CD4-positive, alpha-beta memory T cell (primary cell): ENCODE results near the gene HVCN1. TPM values are rescaled to one million over a fixed set of nuclear protein-coding genes. Genes with fewer than 3 reads are reported as not detected.
A peak's percentile ranks its signal among the peaks of the same experiment; 100 is the strongest.

Source experiments
- CTCF ChIA-PET: fragments of 350-600 bp; sonication (Branson Sonifier 250); formaldehyde crosslinking; loops from one replicate; lab custom pipeline; 2021; ENCODE audit warnings: inconsistent platforms; ENCODE audit not compliant: partially characterized antibody; lab: Charles Lee
- POLR2A ChIA-PET: fragments of 350-600 bp; sonication (Branson Sonifier 250); formaldehyde crosslinking; loops from one replicate; lab custom pipeline; 2021; ENCODE audit not compliant: partially characterized antibody; lab: Charles Lee
- DNase-seq, 5 donors: peaks; one replicate each; pipeline versions ENCODE4 v3.0.0 to v3.0.0-alpha.2; 2020 to 2022; ENCODE audit warnings: mixed read lengths in 1 of 5
- H3K27ac ChIP-seq: one replicate; pipeline ENCODE4 v1.7.0; 2013; ENCODE audit warnings: low read depth, low read length
- H3K27me3 ChIP-seq: 2 replicates; pipeline ENCODE4 v1.7.0; 2013; ENCODE audit warnings: mild to moderate bottlenecking, low read length, moderate library complexity; ENCODE audit not compliant: insufficient read depth
- H3K36me3 ChIP-seq: 2 replicates; pipeline ENCODE4 v1.7.0; 2013; ENCODE audit warnings: mild to moderate bottlenecking, low read length, moderate library complexity; ENCODE audit not compliant: insufficient read depth
- H3K4me1 ChIP-seq: 2 replicates; pipeline ENCODE4 v1.7.0; 2013; ENCODE audit warnings: mild to moderate bottlenecking, low read length, moderate library complexity; ENCODE audit not compliant: insufficient read depth
- H3K4me3 ChIP-seq, 2 donors: one replicate each; pipeline ENCODE4 v1.7.0; 2013; ENCODE audit warnings: low read length in 2 of 2, mild to moderate bottlenecking in 1 of 2
- H3K9me3 ChIP-seq, 2 donors: one replicate each; pipeline ENCODE4 v1.7.0; 2013; ENCODE audit warnings: low read length in 2 of 2, control low read depth in 1 of 2; ENCODE audit not compliant: control insufficient read depth in 1 of 2
- H3K27ac Mint-ChIP-seq, 7 donors: one replicate each; pipeline ENCODE4 v1.8.0; 2020 to 2021; ENCODE audit warnings: mixed read lengths in 7 of 7, mild to moderate bottlenecking in 6 of 7, inconsistent platforms in 3 of 7, moderate library complexity in 3 of 7
- H3K27me3 Mint-ChIP-seq, 2 donors: one replicate each; pipeline ENCODE4 v1.8.0; 2020 to 2021; ENCODE audit warnings: mixed read lengths in 2 of 2
- H3K36me3 Mint-ChIP-seq, 2 donors: one replicate each; pipeline ENCODE4 v1.8.0; 2020 to 2021; ENCODE audit warnings: mixed read lengths in 2 of 2, inconsistent platforms in 1 of 2, mild to moderate bottlenecking in 1 of 2
- H3K4me1 Mint-ChIP-seq, 4 donors: one replicate each; pipeline ENCODE4 v1.8.0; 2020 to 2021; ENCODE audit warnings: mixed read lengths in 4 of 4, mild to moderate bottlenecking in 1 of 4
- H3K4me3 Mint-ChIP-seq, 8 donors: one replicate each; pipeline ENCODE4 v1.8.0; 2020 to 2021; ENCODE audit warnings: mixed read lengths in 8 of 8, mild to moderate bottlenecking in 7 of 8, moderate library complexity in 6 of 8, inconsistent platforms in 3 of 8
- H3K9me3 Mint-ChIP-seq, 8 donors: one replicate each; pipeline ENCODE4 v1.8.0; 2020 to 2021; ENCODE audit warnings: mixed read lengths in 8 of 8, mild to moderate bottlenecking in 5 of 8, inconsistent platforms in 3 of 8, moderate library complexity in 1 of 8
- intact Hi-C: fragments of 100-400 bp; cut with micrococcal nuclease; formaldehyde crosslinking; loops from one replicate; pipeline ENCODE4 v1.15.1; 2023
- polyA plus RNA-seq, 2 donors: library from polyadenylated mRNA; unstranded; fragments of 300-500 nt; fragmentation: Illumina TruSeq; gene quantifications; one replicate each; pipeline ENCODE4 v1.2.3, GENCODE V29; 2021
- total RNA-seq, 2 experiments: library from RNA; stranded (reverse); gene quantifications; one replicate each; pipeline ENCODE4 v1.2.3, GENCODE V29; 2021

HVCN1 gene
- total and polyA plus RNA-seq, 4 experiments from 2014 or later, result 6.4 to 16.4 (median 7.6) TPM

GRCh38 chr12:110639336-110640141, 49.4 kb downstream of the HVCN1 start:
- H3K27me3 Mint-ChIP-seq, result no peaks in the 10 kb centered on the region

GRCh38 chr12:110638796-110639195, 50.1 kb downstream of the HVCN1 start:
- H3K4me3 Mint-ChIP-seq, result no peak overlapping the region
- H3K27ac Mint-ChIP-seq, result no peak overlapping the region
- Histone ChIP-seq H3K9me3 (no peaks in the 10 kb centered on the region), H3K27me3 (no peaks in the 10 kb centered on the region), H3K4me1 (no peaks in the 10 kb centered on the region), H3K27ac (no peak overlapping the region), H3K4me3 (no peak overlapping the region), H3K36me3 (no peaks in the 10 kb centered on the region)
- DNase-seq, result no peak
- H3K4me1 Mint-ChIP-seq, result peaks cover 0 to 5% (median 0%) of the 10 kb centered on the region in 4 donors
- H3K9me3 Mint-ChIP-seq, result no peaks in the 10 kb centered on the region
- ChIA-PET POLR2A (no interaction called here), CTCF (no interaction called here)
- intact Hi-C loops, result no loop called here
- no peaks in the 10 kb centered on the region for H3K27me3 Mint-ChIP-seq
- H3K36me3 Mint-ChIP-seq, result peaks cover 0 to 5% of the 10 kb centered on the region in 2 donors

More at GRCh38 chr12:110639336-110640141, 49.4 kb downstream of the HVCN1 start:
- intact Hi-C loops, result no loop called here
- Histone ChIP-seq H3K36me3 (no peaks in the 10 kb centered on the region), H3K4me1 (no peaks in the 10 kb centered on the region), H3K4me3 (no peak overlapping the region), H3K9me3 (no peaks in the 10 kb centered on the region), H3K27ac (no peak overlapping the region), H3K27me3 (no peaks in the 10 kb centered on the region)
- DNase-seq, result no peak
- Mint-ChIP-seq H3K9me3 (no peaks in the 10 kb centered on the region), H3K4me1 (peaks cover 0 to 5% (median under 1%) of the 10 kb centered on the region in 4 donors), H3K36me3 (peaks cover 0 to 5% of the 10 kb centered on the region in 2 donors), H3K27ac (no peak overlapping the region), H3K4me3 (no peak overlapping the region)
- CTCF ChIA-PET, result no interaction called here
- POLR2A ChIA-PET, result interaction anchor here (0.6 kb wide), 1 partner anchor 15 kb away, joined by 4 read pairs; no protein-coding TSS in a partner anchor

- intact Hi-C loops, result no loop called here
- DNase-seq, result no peak
- H3K27me3 ChIP-seq, result no peaks in the 10 kb centered on the region
- H3K9me3 ChIP-seq, result no peaks in the 10 kb centered on the region
- H3K27me3 Mint-ChIP-seq, result no peaks in the 10 kb centered on the region
- no peaks in the 10 kb centered on the region for H3K9me3 Mint-ChIP-seq
- POLR2A ChIA-PET, result no interaction called here
- H3K4me3 Mint-ChIP-seq, result no peak overlapping the region
- no peaks in the 10 kb centered on the region for H3K36me3 ChIP-seq
- CTCF ChIA-PET, result no interaction called here
- H3K4me1 ChIP-seq, result no peaks in the 10 kb centered on the region
- no peak overlapping the region for H3K27ac ChIP-seq
- H3K4me1 Mint-ChIP-seq, result no peaks in the 10 kb centered on the region
- no peak overlapping the region for H3K4me3 ChIP-seq
- no peak overlapping the region for H3K27ac Mint-ChIP-seq
- H3K36me3 Mint-ChIP-seq, result peaks cover 0 to 5% of the 10 kb centered on the region in 2 donors
These were observed 51.0 kb downstream of the HVCN1 start for GRCh38 chr12:110637869-110638441.

DNA sequence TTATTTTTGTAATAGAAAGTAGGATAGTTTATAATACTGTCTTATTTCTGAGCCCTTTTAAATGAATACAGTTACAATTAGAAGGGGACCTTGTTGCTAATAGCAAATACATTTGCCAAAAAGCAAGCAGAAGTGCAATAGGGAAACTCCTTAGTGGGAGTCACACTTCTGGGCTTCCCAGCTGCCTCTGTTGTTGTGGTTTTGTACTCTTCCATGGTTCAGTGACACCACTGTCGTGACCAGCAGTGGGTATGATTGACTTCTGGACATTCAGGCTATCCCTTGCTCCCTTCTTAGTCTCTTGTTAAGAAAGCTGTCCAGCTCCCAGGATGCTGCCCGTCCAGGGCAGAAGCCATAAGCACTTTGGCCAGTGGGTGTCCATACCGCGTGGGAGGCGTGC, 52.4 kb downstream of the HVCN1 start:
- Histone ChIP-seq H3K36me3 (no peaks in the 10 kb centered on the region), H3K4me1 (no peaks in the 10 kb centered on the region), H3K9me3 (no peaks in the 10 kb centered on the region), H3K27ac (no peak overlapping the region), H3K4me3 (no peak overlapping the region), H3K27me3 (no peaks in the 10 kb centered on the region)
- peak overlapping the region in 1 of 7 donors; percentile 84 for H3K27ac Mint-ChIP-seq
- ChIA-PET CTCF (interaction anchor here (1.0 kb wide), 1 partner anchor 31 kb away, joined by 3 read pairs; no protein-coding TSS in a partner anchor), POLR2A (no interaction called here)
- intact Hi-C loops, result no loop called here
- no peaks in the 10 kb centered on the region for H3K4me1 Mint-ChIP-seq
- no peaks in the 10 kb centered on the region for H3K9me3 Mint-ChIP-seq
- peaks cover 0 to 5% of the 10 kb centered on the region in 2 donors for H3K36me3 Mint-ChIP-seq
- DNase-seq, result no peak
- no peaks in the 10 kb centered on the region for H3K27me3 Mint-ChIP-seq
- no peak overlapping the region for H3K4me3 Mint-ChIP-seq

GRCh38 chr12:110635055-110635454, 53.9 kb downstream of the HVCN1 start:
- DNase-seq, result no peak
- no peaks in the 10 kb centered on the region for H3K4me1 ChIP-seq
- no peaks in the 10 kb centered on the region for H3K27me3 ChIP-seq
- H3K27ac Mint-ChIP-seq, result peak overlapping the region in 1 of 7 donors; percentile 70
- no peaks in the 10 kb centered on the region for H3K9me3 ChIP-seq
- ChIA-PET POLR2A (no interaction called here), CTCF (no interaction called here)
- no peak overlapping the region for H3K27ac ChIP-seq
- no peak overlapping the region for H3K4me3 ChIP-seq
- H3K27me3 Mint-ChIP-seq, result no peaks in the 10 kb centered on the region
- no peaks in the 10 kb centered on the region for H3K36me3 Mint-ChIP-seq
- no peaks in the 10 kb centered on the region for H3K4me1 Mint-ChIP-seq
- H3K4me3 Mint-ChIP-seq, result no peak overlapping the region
- intact Hi-C loops, result no loop called here
- H3K9me3 Mint-ChIP-seq, result no peaks in the 10 kb centered on the region
- no peaks in the 10 kb centered on the region for H3K36me3 ChIP-seq

DNA sequence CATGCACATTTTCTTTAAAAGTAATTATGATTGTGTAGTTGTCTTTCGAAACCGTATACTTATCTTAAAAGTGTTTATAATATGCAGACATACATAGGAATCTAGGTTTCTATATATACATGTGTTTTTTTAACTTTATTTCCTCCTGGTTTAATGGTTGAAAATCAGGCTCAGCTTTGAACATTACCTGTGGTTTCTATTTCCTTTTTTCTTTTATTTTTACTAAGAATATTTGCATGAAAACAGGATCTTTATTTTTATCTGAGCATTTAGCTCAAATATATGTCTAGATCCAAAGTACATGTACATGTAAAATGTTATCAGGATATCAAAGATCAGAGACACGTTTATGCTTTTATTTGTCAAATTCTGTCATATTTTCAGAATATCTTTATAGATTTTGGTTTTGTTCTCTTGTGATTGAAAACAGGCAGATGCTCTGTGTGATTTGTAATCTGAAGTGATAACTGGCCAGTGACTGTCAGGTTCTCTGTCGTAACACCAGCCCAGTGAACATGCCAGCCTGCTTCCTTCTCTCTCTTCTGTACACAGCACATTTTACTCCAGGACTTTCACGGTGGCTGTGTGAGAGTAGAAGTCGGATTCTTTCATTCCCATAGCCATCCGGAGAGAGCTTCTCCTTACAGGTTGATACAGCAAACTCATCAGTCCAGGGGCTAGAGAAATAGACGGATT, 61.3 kb downstream of the HVCN1 start:
- Mint-ChIP-seq H3K4me3 (peak overlapping the region in 6 of 8 donors; percentile 17 to 63 (median 41)), H3K27ac (peak overlapping the region in 6 of 7 donors; percentile 52 to 86 (median 80)), H3K4me1 (peaks cover 5 to 11% (median 7%) of the 10 kb centered on the region in 4 donors), H3K27me3 (no peaks in the 10 kb centered on the region), H3K36me3 (peaks cover 3 to 12% of the 10 kb centered on the region in 2 donors), H3K9me3 (no peaks in the 10 kb centered on the region)
- no peaks in the 10 kb centered on the region for H3K36me3 ChIP-seq
- no peaks in the 10 kb centered on the region for H3K27me3 ChIP-seq
- ChIA-PET POLR2A (no interaction called here), CTCF (interaction anchor here (0.6 to 0.7 kb wide), 2 partner anchors 77 to 1158 kb away, joined by 3 read pairs; no protein-coding TSS in a partner anchor)
- no peaks in the 10 kb centered on the region for H3K9me3 ChIP-seq
- DNase-seq, result no peak
- H3K4me3 ChIP-seq, result no peak overlapping the region
- no peak overlapping the region for H3K27ac ChIP-seq
- intact Hi-C loops, result no loop called here
- peaks cover 11% of the 10 kb centered on the region for H3K4me1 ChIP-seq

DNA sequence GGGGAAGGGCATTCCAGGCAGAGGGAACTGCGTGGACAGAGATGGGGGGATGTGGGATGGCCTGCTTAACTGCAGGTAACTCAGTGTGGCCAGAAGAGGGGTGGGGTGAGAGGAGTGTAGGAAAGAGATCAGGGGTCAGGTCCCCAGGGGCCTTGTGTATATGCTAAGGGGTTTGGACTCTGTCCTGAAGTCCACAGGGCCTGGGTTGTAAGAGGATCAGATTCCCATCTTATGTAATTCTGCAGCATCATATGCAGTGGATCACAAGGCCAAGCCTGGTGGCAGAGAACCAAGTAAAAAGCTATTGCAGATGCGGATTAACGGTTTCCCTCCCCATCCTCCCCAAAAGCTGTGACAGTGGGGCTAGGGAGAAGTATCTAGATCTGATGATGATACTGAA, 66.3 kb downstream of the HVCN1 start:
- no peaks in the 10 kb centered on the region for H3K36me3 Mint-ChIP-seq
- Histone ChIP-seq H3K27ac (no peak overlapping the region), H3K27me3 (no peaks in the 10 kb centered on the region), H3K4me3 (no peak overlapping the region), H3K4me1 (peaks cover 6% of the 10 kb centered on the region), H3K36me3 (no peaks in the 10 kb centered on the region), H3K9me3 (no peaks in the 10 kb centered on the region)
- no peak overlapping the region for H3K27ac Mint-ChIP-seq
- CTCF ChIA-PET, result interaction anchor here (1.0 kb wide), 1 partner anchor 75 kb away, joined by 3 read pairs; no protein-coding TSS in a partner anchor
- no peak overlapping the region for H3K4me3 Mint-ChIP-seq
- intact Hi-C loops, result no loop called here
- peaks cover 0 to 5% (median 1%) of the 10 kb centered on the region in 4 donors for H3K4me1 Mint-ChIP-seq
- no peaks in the 10 kb centered on the region for H3K9me3 Mint-ChIP-seq
- H3K27me3 Mint-ChIP-seq, result no peaks in the 10 kb centered on the region
- no peak for DNase-seq
- POLR2A ChIA-PET, result no interaction called here
